Measurements from ENCODE around the gene GNG14.
"Not testable (repeated sequence)": the region's sequence is repeated elsewhere in the genome, so short reads cannot be mapped to it uniquely, and the experiment has no call there.

Gene GNG14
- 0 reads per million in 2 donors for total RNA-seq

GRCh38 chr19:12687496-12688196 is at the start of gene GNG14:
Gene GNG14 (plus strand): TSS chr19:12687998. CDS start chr19:12688049, 51 bp downstream.
- DNase-seq, result no peak

GRCh38 chr19:12638611-12639182 is 49.1 kb upstream of the GNG14 start:
- DNase-seq, result no peak

DNA sequence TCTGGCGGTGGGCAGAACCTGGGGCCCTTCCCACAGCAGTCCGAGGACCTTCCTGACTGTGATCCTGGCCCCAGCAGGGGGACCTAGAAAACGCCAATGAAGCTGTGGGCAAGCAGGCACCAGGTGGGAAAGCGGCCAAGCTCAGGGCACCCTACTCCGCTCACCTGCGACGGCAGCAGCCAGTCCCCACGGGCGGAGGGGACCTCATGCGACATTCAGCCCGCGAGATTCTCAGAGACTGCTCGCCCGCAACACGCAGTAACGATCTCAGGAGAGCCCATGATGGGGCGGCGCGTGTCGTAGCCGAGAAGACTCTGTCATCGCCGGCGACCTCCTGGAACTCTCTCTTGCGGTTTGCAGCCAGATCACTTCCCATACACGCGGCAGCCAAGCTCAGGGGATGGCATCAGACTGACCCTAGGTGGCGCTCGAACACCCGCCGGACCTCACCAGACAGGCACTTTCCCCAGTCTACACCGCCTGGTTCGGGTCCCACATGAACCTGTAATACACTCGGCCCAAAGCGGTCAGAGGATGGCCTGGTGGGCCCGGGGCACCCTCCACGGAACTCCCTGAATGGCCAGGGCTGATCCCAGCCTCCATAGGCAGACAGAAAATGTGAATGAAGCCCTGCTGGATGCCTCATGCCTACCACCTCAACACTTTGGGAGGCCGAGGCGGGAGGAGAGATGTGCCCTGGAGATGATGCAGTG is 47.7 kb upstream of the GNG14 start:
- peak; percentile 75 for DNase-seq

DNA sequence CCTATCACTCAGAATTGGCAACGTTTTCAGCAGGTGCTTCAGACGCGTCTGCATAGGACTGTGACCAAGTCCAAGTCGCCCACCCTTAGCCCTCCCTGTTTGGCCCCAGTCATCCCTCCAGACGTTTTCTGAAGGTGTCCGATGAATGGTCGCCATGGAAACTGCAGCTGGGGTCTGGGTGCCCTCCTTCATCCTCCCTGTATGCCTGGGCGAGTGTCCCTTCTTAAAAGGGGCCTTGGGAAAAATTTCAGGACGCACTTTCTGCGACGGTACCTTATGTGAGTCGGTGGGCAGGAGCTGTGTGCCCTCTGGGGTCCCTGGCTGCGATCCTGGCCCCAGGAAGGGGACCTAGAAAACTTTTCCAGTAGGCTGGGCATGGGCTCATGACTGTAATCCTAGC is 46.3 kb upstream of the GNG14 start:
- no peak for DNase-seq

GRCh38 chr19:12642506-12642905 is 45.3 kb upstream of the GNG14 start:
- DNase-seq, result no peak

DNA sequence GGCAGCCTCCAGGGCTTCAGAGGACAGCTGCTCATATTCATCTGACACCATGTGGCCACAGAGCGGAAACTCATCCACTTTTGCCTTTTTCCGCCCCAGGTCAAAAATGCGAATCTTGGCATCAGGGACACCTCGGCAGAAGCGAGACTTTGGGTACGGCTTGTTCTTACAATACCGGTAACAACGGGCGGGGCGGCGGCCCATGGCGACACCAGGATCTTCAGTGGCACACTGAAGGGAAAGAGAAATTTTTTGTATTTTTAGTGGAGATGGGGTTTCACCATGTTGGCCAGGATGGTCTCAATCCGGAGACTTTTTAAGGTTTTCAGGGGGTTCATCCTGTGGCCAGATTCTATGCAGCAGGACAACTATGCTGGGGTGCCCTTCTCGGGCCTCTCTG is 44.1 kb upstream of the GNG14 start:
- DNase-seq, result not testable (repeated sequence)

- DNase-seq, result no peak
These were observed 41.2 kb upstream of the GNG14 start for GRCh38 chr19:12646551-12646950.

DNA sequence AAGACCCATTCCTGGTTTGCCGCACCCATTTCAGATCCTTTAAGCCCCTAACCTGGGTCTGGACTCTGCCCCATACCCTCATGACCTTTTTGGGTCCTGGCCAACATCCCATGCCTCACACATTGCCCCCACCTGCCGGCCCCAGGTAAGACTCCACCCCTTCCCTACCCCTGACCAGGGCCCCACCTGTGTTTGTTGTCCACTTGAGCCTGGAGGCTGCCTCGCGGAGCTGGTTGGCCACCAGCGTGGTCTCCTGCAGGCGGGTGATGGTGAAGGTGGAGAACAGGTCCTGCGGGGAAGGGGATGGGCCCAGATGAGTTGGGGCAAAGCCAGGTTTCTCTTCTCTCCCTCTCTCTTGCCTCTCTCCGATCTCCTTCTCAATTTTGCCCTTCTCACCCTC is 40.8 kb upstream of the GNG14 start:
- DNase-seq, result no peak

GRCh38 chr19:12647490-12648071 is 40.2 kb upstream of the GNG14 start:
- no peak for DNase-seq

- DNase-seq, result no peak
These were observed 39.7 kb upstream of the GNG14 start for GRCh38 chr19:12648088-12648487.

DNA sequence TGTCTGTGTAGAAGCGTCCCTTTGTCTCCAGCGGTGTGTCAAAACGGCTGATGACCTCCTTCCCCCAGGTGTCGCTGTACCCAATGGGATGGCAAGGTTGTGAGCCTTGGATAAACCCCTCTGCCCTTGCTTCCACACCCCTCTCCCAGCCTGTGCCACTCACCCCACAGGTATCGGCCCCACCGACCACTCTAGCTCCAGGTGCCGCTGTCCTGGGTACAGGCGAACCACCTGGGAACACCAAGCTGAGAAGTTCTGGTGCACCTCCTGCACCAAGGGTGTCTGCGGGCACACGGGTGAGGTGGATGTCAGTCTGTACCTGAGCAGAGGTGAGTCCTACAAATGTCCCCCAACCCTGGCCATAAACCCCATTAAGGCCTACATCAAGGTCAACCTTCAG is 37.9 kb upstream of the GNG14 start:
- no peak for DNase-seq

DNA sequence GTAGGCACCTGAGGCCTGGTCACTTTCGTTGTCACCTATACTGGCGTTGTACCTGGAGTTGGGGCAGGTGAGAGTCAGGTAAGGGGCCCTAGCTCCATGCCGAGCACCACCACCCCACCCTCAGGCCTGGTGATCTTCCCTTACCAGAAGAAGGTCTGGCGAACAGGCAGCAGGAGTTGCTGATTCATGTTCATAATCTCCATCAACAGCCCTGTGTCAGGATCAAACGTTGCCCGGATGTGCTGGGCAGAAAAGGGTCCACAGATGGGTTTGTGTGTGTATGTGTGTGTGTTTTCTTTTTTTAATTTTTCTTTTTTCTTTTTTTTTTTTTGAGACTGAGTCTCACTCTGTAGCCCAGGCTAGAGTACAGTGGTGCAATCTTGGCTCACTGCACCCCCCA is 35.6 kb upstream of the GNG14 start:
- no peak for DNase-seq

DNA sequence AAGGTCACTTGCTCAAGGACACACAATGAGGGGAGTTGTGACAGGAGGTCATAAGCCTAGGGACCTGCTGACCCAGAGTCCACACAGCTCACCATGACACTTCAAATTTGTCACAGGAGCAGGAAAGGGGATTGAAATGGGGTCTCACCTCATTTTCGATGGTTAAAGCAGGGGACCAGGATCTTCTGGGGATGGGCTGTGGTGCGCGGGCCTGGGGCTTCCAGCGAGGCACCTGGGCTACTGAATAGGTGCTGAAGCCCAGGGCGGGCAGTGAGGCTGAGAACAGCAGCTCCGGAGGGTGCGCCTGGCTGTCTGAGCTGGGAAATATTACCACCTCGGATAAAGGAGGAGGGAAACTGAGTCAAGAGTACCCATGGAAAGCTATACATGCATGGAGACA is 32.3 kb upstream of the GNG14 start:
- no peak for DNase-seq

DNA sequence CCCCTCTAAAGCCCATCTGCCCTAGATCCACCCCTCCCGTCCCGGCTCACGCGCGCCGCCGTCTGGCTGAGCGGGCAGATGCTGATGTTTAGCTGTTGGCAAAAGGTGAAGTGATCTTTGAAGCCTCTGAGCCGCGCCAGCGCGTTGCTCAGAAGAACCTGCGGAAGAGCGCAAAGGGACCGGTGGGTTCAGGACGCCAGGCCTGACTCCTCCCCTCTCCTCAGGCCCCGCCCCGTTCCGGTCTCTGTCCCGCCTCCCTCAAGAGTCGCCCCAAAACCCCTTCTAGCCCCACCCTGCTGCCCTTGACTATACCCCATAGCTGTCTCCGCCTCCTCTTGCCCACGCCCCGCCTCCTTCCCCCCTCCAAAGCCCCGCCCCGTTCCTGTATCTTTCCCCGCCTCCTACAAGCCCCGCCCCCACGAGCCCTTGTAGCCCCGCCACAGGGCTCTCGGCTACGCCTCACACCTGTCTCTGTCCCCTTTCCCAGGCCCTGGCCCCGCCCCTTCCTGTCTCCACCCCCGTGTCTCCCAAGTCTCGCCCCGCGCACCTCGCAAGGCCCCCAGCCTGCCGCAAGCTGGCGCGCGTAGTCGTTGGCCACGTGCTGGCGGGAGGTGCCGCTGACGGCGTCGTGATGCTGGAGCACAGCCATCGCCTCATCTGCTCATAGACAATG is 30.8 kb upstream of the GNG14 start:
- DNase-seq, result no peak

DNA sequence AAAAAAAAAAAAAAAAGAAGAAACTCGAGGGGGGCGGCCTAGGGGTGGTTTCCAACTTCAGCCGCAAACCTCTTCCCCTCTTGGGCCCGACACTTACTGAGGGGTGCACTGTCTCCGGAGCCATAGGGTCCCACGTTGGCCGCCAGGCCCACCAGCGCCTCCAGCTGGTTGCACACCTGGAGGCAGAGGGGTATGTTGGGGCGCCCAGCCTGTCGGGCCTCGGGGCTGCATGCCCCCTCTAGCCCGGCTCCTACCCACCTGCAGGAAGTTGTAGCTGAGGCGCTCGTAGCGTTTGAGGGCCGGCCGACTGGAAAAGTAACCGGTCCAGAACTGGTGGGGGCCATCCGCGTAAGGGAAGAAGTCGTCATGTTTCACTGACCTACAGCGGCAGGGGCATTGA is 29.8 kb upstream of the GNG14 start:
- no peak for DNase-seq

- no peak for DNase-seq
These were observed 26.8 kb upstream of the GNG14 start for GRCh38 chr19:12660980-12661379.

DNA sequence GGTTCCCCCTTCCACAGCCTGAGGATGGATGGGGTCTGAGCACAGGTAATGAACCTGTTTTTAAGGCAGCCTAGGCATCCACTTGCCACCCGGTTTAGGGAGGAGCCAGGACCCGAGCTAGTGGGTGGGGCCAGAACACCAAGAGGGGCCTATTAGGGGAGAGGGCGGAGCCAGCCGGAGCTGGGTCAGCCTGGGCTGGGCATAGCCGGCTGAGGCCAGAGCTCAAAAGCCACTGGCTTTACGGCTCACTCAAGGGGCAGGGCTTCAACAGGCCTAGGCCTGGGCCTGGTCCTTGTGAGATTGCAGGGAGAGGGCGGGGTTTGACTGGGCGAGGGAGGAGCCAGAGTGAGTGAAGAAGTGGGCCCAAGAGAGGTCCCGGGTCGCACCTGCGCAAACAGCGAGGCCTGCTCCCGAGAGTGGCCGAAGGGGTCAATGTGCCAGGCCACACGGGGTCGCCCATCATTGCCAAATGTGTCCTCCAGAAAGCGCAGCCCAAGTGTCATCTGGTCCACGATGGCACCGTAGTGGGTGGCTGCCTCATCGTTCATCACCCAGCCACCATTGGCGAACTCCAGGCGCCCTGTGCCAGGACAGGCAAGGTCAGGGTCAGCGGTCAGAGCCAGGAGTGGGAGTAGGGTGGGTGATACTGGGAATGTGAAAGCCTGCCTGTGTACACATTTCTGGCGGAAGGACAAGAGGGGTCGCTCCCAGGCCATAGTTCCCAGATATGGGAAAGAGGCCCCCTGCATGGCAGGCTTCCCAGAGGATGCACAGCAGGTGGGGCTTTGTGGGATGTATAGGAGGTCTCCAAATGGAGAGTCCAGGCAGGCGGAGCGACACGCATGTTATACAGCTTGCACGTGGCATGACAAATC is 23.2 kb upstream of the GNG14 start:
- DNase-seq, result no peak

DNA sequence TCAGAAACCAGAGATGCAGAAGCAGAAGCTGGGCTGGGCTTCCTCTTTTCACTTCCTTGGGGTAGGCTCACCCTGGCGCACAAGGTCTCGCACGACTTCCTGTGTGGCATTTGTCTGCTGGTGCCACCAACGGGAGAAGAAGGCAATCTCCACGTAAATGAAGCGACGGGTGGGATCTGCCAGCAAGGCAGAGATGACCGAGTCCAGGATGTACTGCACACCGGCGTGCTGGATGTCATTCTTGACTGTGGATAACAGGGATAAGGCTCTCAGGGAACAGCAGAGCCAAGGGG is 22.6 kb upstream of the GNG14 start:
- DNase-seq, result no peak

DNA sequence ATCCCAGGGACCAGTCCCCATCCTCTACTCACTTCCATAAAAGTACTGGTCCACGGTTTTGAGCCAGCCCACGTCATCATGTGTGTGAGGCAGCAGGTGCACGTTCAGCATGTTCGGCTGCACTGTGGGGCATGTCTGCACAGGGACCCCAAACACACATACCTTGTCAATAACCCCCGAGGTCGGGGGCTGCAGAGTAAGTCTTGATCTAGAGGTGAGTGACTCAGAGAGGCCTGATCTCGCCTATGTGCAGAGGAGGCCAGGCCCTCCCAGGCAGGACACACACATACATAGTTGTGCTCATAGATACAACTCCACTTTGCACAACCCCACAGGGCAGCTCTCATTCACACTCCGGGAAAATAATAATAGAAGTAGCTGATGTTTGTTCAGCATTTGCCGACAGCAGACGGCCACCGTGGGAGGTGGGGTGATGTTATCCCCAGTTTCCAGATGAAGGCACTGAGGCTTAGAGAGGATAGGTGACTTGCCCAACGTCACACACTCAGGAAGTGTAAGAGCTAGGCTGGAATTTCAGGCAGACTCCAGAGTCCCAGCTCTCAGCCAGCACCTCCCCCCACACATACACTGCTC is 22.0 kb upstream of the GNG14 start:
- DNase-seq, result no peak

DNA sequence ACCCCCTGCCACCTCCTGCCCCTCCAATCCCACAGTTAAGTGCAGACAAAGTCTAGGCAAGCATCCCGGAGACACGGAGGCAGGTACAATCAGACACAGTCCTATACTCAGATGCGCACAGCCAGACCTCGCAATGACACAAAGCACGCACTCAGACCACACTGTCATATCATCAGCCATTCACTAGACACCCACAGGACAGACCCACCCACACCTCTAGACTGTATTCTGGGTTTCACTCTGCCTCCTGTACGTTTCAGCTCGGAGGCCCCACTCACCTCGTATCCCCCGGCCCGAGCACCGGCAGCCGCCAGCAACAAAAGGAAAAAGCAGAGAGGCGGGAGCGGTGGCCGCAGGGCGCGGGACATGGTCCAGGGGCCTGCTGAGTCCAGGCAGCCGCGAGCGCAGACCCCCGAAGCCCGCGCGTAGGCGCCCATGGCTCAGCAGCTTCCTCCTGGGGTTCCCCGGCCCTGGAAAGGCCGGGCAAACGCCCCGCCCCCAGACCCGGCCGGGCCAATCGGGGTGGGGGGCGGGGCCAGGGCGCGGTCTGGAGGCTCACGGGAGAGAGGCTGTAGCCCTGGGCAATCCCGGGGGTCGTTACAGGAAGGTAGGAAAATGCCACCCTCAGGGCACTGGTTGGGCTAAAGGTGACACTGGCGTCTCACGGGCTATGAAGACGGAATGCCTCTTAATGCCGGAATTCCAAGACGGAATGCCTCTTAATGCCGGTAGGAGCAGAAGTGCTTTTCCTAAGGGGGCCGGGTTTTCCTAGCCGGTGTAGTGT is 21.3 kb upstream of the GNG14 start, which contains the start of the genes MAN2B1 and WDR83:
Gene MAN2B1, minus strand, starts transcription at position 478 of the 784 bp plus-strand sequence. Its CDS starts 41 bp downstream, at position 437.
Gene WDR83, plus strand, starts transcription at position 543 of the 784 bp plus-strand sequence. CDS start 2,984 bp downstream, outside the sequence.
- DNase-seq, result peak; percentile 78

Data from T-helper 9 cell (primary cell).